LNCAP (cell line): ENCODE results near the gene CCDC17.

Experiments used
- CTCF ChIP-seq: fragments of 450-650 bp; IDR thresholded peaks from 2 replicates; pipeline ENCODE4 v1.5.1; 2017; ENCODE audit warnings: mild to moderate bottlenecking

Gene CCDC17

GRCh38 chr1:45608175-45609156 lies 15.4 kb downstream of the CCDC17 start:
- no peak for TF ChIP-seq CTCF

- no peak for TF ChIP-seq CTCF
Observed at GRCh38 chr1:45607404-45608074, 16.3 kb downstream of the CCDC17 start.

GRCh38 chr1:45604239-45604638 lies 19.6 kb downstream of the CCDC17 start:
- TF ChIP-seq CTCF, result no peak

- TF ChIP-seq CTCF, result no peak
Observed at GRCh38 chr1:45594412-45594811, 29.4 kb downstream of the CCDC17 start.

GRCh38 chr1:45589861-45590260 lies 34.0 kb downstream of the CCDC17 start:
- no peak for TF ChIP-seq CTCF

- no peak for TF ChIP-seq CTCF
Observed at GRCh38 chr1:45586769-45587168, 37.1 kb downstream of the CCDC17 start.

- no peak for TF ChIP-seq CTCF
Observed at GRCh38 chr1:45585496-45586075, 38.3 kb downstream of the CCDC17 start.
